Measurements from ENCODE around the gene MN1.

MN1 gene

DNA sequence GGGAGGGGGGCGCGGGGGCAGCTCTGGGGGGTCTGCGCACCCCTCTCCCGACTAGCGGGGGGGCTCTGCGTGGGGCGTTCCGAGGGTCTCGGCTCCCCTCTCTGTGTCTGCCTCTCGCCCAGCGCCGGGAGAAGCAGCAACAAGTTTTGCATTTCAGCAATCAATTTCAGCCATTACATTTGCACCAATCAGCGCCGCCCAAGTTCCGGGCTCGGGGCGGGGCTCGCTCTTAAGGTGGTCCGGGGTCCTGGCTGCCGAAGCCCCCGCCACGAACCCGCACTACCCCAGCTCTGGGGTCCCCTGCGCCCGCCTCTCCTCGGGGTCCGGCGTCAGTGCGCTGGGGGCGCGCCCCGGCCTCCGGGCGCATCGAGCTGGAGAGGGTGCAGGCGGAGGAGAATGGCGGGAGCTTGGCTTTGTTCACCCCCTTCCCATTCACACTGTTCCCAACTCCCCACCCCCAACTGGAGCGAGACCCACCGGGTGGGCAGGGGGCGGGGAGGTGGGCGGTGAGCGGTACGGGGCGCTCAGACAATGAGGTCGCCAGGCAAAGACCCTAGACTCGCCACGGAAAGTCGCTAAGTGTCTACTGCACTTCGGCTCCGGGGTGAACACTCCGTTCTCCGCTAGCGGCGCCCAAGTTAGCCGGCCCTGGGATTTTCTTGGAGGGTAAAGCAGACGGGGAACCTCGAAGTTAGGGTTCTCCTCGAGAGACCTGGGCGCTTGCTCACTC, at the start of gene MN1:
Gene MN1, minus strand, starts transcription at position 141 of the 730 bp plus-strand sequence. CDS start 1,213 bp downstream, outside the sequence.
- no peak for DNase-seq

DNA sequence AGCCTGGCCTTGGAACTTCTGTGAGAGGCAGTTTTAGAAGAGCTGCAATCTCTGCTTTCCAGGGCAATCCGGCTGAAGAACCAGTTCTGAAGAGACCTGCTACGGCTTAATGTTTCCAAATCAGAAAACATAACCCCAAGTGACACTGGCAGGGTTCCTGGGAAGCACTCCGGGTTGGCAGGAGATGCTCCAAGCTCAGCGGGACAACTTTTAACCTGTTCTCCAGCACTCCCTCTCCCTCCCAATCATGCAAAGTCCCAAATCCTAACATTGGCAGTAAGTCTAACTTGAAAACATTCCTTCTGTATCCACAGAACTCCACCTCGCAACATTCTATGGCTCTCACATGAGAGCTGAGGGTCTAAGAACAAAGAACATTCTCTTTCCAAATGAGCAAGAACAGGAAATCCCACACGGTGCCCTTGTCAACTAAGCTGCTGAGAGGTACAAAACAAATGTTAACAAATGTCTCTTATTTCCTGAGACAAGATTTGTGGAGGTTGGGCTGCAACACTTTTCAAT, 48.5 kb upstream of the MN1 start:
- no peak for DNase-seq

DNA sequence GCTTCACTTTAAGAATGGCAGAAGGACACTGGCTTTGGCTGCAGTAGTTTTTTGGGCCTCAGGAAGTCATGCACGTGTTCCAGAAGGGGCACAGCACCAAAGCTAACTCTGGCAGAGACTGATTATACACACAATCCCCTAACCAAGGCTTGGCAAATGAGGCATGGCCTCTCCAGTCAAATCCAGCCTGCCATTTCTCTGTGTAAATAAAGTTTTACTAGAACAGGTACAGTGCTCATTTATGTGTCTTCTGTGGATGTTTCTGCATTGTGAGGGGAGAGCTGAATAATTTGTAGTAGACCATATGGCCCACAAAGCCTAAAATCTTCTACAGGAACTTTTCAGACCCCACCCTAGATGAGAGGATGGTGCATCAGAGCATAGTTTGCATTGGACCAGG, 46.4 kb upstream of the MN1 start:
- DNase-seq: no peak

DNA sequence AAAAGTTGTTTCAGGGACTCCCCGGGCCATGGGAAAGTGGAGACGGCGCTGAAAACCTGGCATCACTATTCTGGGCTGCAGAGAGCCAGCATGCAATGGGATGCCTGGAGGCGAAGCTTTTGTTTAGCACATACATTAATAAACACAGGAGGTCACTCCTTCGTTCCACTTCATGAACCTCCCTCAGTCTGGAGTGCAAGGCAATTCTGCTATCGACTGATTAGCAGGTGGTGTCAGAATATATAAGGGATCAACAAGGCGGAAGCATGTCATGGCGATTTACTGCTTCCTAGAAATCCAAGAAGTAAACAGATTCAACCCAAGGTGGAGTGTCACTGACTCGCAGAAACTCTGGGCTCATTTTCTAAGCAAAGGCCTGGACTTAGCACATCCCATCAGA, 45.4 kb upstream of the MN1 start:
- DNase-seq: no peak

DNA sequence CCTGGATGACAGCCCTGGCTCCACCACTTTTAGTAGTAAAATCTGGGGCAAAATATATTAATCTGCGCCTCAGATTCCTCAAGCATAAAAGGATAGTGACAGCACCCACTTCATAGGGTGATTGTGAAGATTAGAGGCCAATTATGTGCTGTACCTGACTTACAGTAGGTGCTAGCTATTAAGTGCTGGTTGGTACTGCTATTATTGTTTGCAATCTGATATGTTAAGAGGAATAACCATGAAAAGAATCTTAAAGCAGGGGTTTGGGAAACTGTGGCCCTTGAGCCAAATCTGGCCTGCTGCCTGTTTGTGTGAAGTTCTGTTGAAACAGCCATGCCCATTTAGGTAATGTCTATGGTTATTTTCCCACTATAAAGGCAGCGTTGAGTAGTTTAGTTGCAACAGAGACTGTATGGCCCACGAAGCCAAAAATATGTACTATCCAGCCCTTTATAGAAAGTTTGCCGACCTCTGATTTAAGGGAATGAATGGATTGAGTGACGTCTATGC, 44.7 kb upstream of the MN1 start:
- no peak for DNase-seq

DNA sequence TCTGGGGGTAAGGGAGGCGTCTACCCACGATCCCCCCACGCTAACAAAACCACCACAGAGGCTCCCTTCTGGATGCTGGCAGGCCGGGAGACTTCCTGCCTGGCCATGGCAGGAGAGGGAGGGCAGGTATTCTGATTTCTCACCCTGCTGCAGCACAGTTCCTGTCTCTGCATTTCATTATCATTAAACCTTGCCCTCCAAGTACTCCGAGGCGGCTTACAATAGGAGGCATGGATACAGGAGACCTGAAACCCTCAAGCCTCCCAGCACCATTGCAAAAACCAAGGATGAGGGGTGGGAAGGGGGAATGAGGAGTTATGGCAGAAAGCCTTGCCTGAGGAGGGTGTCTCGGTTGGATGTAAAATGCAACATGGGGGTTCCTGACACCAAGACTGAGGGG, 44.1 kb upstream of the MN1 start:
- no peak for DNase-seq

DNA sequence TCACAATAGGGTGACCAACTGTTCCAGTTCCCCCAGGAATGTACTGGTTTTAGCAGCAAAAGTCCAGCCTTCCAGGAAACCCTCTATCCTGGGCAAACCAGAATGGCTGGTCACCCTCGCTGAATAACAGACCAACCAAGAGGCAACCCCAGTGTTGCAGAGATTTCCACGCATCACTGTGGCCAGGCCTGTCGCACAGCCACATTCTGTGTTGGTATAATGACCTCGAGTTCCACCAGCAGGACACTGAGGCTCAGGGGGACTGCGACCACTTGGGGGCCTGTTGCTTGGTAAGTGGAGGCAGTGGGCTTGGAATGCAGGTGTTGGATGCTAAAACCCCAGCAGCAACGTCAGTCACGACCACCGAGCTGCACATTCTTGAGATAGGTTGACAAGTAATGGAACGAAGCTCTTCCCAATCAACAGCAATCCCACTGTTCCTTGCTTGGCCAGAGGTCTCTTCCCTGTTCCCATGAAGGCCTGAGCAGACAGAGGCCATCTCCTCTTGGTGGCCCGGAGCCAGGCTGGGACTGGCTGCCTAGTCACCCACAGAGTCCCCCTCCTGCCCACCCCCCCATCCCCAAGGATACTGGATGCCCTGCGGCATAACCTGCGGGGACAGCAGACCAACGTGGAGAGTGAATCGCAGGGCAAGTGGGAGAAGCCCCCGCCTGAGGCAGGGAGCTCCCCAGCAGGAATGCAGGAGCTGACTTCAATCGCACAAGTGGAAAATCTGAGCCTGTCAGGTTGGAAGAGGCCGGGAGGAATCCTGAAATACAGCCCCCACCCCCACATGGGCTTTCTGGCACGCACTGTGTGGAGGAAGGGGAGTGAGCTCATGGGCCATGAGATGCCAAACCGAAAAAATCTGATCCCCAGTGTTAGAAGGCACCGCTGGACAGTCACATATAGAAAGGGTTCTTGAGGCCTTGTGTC, 43.4 kb upstream of the MN1 start:
- no peak for DNase-seq

DNA sequence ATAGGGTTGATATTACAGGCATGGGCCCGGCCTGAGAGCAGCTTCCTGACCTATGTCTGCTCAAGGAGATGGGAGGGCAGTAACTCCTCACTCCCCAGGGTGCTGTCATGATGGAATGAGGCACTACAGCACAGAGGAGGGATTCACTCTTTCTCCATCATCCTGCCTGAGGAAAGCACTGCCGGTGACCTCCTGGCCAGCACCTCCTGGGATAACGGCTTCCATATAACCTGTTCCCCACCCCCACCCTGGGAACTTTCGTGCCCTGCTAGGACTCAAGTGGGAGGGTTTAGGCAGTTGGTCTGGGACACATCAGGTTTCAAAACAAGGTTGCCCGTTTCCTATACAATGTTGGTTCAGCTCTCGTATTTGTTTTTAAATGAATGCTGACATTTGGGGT, 42.7 kb upstream of the MN1 start:
- DNase-seq: no peak

DNA sequence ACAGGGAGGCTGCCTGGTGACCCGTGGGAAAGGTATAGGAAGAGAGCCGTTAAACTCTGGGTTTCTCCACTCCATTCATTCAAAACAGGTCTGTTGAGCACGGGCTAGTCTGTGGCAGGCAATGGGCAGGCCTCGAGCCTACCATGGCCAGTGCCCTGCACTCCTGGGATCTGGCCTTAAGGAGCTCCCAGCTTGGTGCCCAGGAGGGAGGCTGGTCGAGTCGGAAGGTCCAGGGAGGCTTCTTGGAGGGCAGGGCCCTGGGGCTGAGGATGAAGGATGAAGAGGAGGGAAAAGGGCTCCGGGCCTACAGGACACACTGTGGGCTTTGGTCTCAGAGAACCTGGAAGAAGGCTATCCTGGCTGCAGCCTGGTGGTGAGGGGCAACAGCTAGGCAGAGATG, 41.9 kb upstream of the MN1 start:
- DNase-seq: no peak

DNA sequence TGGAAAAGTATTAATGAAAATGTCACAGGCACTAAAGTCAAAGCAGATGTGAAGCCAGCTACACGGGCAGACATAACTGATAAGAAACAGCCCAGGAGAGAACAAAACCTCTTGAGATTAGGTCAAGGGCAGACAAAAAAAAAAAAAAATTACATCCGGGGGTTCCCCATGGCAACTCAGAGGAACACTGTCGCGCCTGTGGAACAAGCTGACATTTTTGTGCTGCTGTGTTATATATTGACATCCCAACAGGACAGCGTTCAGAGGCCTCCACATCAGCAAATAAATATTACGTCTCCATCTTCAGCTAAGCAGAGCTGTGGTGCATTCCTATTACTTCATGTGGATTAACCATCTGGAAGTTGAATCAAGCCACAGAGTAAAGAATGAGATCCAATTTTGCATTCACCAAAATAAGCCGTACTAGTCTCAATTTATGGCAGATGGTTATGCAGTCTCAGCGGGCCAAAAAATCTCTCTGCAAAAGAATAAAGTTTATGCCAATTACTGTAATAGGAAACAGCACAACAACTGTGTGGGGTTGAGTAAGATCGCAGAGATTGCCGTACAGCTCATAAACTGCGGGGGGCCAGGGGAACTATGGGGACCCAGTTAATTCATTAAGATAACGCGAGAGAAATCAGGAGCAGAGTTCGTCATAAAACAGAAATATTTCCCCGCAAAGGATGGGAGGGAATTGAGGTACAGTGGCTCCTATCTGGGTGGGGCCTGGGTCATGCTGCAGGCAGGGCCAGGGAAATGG, 41.3 kb upstream of the MN1 start:
- DNase-seq: no peak

DNA sequence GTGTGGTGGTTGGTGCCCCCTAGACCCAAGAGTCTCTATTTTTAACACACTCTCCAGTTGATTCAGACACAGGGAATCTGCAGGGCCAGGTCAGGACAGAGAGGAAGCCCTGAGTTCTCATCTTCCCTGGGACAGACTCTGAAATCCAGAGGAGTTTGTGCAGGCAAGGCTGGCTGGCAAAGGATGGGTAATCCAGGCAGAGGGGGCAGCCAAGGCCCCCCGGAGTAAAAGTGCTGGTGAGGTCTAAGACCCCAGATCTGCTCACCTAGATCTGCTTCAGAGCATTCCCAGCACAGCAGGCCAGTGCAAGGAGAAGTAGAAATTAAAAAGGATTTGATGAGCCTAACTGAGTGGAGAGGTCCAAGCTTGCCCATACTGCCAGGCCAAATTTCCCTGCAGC, 40.6 kb upstream of the MN1 start:
- no peak for DNase-seq

DNA sequence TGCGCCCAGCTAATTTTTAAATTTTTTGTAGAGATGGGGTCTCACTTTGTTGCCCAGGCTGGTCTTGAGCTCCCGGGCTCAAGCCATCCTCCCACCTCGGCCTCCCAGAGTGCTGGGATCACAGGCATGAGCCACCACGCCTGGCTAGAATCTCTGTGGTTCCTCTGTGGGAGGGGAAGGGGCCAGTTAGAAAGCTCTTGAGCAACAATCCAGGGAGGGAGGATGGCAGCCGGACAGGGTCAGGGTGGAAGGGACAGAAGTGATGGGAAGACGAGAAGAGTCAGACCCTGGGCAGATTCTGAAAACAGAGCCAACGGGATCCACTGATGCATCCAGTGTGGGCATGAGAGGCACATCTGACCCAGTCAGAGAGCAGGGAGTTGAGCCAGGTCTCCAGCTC, 38.9 kb upstream of the MN1 start:
- no peak for DNase-seq

DNA sequence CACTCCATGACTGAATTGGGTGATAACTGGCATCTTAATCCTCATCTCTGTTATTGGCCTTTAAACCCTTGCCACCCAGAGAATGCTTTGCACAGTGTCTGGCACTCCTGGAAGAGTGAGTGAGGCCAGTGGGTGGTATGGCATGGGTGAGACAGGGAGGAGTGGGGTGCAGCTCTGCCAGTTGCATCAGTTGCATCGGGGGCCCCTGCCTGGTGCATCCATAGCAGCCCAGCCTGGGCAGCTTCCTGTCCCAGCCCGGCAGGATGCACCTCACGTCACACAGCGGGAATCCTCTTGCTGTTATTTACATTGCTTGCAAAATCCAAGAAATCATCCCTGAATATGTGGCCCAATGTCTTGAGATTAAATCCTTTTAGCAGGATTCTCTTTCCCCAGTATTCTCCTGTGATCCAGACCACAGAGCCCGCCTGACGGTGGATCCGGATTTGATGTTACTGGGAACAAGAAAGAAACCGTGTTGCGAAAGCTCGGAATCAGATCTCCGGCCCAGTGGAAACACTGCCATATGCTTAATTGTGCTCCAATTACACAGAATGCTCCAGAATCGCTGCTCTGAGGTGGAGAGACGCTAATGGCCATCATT, 37.6 kb upstream of the MN1 start:
- DNase-seq: no peak

DNA sequence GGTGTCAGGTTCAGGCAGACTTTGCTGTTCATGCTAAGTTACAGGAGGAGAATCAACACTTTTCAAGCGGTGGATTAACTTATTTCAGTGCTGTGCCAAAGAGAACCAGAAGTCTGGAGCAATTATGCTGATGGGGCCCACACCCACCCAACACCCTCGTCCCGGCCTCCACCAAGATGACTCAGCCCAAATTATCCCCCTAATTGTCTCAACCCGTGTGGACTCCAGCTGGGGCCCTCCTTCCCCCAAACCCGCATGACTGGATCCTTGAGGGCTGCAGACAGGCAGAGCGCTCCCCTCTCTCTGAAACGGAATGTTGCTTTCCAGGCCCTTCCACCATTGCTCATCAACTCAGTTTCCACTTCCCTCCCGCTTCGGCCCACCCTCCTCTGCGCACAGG, 34.6 kb upstream of the MN1 start:
- no peak for DNase-seq

DNA sequence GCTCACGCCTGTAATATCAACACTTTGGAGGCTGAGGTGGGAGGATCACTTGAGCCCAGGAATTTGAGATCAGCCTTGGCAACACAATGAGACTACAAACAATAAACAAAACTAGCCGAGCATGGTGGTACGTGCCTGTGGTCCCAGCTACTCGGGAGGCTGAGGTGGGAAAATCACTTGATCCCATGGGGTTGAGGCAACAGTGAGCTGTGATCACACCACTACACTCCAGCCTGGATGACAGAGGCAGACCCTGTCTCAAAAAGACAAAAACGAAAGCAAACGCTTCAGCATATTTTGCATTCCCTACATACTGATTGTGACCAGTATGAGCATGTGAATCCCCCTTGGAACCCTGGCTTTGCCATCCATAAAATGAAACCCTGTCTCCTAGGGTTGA, 33.9 kb upstream of the MN1 start:
- no peak for DNase-seq

DNA sequence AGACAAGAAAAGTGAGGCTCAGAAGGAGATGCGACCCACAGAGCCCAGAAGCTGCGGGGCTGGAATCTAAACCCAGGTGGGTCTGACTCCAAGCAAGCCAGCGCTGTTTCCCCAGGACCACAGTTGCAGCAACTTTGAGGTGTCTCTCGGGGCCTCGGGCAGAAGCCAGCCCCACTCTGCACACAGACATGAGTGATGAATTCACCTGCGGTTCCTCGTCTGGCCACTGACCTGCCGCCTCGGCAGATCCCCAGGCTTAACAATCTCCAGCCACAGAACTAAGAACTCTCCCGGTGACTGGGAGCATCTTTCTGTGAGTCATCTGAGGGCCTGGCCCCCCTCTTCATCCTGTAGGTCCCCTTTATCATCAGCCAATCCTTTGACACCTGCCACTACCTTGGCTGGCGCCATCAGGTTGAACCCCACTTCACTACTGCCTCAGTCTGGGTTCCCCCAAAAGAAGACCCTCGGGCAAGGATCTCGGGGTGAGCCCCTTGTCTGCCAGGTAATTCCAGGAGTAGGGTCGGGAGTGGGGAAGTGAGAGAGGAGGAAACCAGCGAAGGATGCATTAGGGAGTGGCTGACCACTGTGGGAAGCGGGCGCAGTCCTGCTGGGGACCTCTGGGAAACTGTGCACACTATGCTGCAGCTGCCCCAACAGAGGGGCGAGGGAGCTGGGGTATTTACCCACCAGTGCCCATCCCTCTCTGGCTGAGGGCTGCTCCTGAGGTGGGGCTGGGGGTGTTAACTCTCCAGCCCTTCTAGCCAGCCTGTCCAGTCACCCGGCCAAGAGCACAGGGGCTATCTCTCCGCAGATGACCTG, 33.0 kb upstream of the MN1 start:
- DNase-seq: no peak

DNA sequence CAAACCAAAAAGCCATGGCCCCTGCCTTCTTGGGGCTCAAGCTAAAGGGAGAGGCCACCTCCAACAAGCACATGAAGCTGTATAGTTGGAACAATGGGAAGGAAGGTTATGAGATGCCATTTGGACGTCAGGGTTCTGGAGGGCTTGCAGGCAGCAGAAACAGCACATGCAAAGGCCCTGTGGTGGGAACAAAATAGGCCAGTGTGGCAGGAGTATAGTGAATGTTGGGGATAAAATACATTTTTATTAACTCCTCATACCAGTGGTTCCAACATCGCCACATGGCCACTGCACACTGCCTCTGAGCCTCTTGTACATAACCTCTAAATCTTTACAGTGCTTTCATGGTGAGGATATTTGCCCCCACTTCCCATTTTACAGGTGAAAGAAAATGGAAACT, 32.2 kb upstream of the MN1 start:
- no peak for DNase-seq

DNA sequence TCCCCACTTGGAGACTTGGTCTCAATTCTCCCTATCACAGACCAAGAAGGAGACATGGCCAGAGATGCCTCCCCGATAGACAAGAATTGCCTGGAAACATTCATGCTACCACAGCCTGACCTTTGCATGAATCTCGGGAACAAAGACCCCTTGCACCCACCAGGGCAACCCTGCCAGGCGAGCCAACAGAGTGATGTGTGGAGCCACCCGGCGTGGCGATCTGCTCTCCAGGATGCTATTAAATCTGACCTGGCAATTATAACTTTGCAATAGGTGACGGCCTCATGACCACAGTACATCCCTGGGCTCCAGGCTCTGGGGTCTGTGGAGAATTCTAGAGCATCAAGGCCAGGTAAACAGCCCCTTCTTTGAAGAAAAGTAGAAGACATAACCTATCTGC, 31.1 kb upstream of the MN1 start:
- no peak for DNase-seq

DNA sequence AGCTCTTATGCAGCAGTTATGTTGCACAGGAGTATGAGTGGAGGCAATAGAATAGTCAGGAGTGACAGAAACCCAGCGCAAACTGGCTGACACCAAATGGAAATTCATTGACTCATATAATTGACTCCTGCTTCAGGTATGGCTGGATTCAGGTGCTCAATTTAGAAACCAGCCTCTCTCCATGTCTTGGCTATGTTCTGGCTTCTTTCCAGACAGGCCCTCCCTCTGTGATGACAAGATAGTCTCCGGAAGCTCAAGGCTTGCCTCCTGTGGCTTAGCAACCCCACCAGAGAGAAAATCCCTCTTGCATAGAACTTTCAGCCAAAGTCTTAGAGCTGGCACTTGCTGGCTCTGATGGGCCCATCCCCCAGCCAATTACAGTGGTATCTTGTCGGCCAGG, 28.1 kb upstream of the MN1 start:
- no peak for DNase-seq

DNA sequence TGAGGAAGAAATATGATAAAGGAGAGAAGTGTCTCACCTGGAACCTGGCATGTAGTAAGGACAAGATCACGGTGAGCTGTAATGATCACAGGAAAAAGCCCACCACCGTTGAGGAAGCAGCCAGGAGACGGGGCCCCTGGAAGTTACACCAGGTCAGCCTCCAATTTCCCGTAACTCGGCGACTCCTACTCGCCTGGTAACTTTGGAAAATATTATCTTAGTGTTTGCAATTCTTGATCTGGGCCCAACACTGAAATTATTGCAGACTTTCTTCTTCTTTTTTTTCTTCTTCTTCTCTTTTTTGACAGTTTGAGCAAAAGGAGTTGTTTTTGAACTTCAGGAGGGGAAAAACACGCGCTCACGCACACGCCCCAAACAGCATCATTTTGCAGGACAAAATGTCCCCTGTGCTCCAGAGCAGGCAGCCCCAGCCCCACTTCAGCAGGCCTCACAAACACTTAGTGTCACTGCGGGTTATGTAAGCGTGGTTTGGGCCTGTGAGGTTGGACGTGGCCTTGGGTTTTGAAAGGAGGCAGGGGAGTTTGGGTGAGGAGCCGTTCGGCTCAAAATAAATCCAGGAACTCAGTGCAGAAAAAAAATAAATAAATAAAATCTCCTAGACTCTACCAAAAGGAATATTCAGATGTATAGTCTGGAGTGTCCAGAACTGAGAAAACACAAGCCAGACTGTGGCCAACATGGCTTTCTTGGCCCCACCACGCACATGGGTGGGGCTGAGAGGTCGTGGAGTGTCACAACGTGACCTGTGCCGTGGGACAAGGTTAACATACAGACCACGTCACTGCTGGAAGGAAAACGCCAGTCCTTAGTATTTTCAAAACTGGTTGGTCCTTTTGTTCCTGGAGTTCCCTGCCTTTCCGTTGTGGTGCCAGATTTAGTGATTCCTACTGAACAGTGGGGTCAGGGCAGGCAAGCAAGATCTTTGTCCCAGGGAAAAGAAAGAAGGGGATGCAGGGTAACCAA, 26.3 kb upstream of the MN1 start:
- DNase-seq: no peak

All from cortex of kidney (tissue), 1 donor.